HCT116 (cell line): ENCODE measurements around the gene SPPL2B. TPM values are rescaled to one million over a fixed set of nuclear protein-coding genes. Genes with fewer than 3 reads are reported as not detected.

Source experiments
- ATAC-seq: fragments of 200-7000 bp; cut with Tn5 transposase; 2 replicates; pipeline ENCODE4 v1.9.1; 2020; ENCODE audit warnings: mild to moderate bottlenecking, moderate library complexity
- BruUV-seq: library from RNA; stranded (reverse); fragments of 400-500 nt; replicated peaks from 2 replicates; lab custom pipeline; 2021; lab: Mats Ljungman, UMichigan
- CTCF ChIA-PET: fragments of 300-600 bp; sonication (Branson Sonifier 250); formaldehyde crosslinking; loops from one replicate; lab custom pipeline; 2021; ENCODE audit warnings: antibody characterized with exemption; lab: Charles Lee
- POLR2A ChIA-PET: fragments of 300-600, 350-600 bp; sonication (Branson Sonifier 250); formaldehyde crosslinking; loops from one replicate; lab custom pipeline; 2021; ENCODE audit warnings: antibody characterized with exemption; lab: Charles Lee
- RAD21 ChIA-PET, 2 experiments: fragments of 300-600 bp; sonication (Branson Sonifier 250); formaldehyde crosslinking; loops; one replicate each; lab custom pipeline; 2023; ENCODE audit warnings: low total read pairs in 2 of 2; ENCODE audit not compliant: uncharacterized antibody in 2 of 2, unreplicated experiment in 2 of 2, low non-redundant PET in 1 of 2; lab: Charles Lee
- DNase-seq: peaks from one replicate; pipeline ENCODE4 v3.0.0-alpha.2; 2010; ENCODE audit warnings: low read depth, low spot score
- H2AFZ ChIP-seq: fragments of 200-600 bp; shearing (Covaris generic), sonication (generic); 2 replicates; pipeline ENCODE4 v1.6.1; 2017; ENCODE audit warnings: low read depth, mixed run types, mixed read lengths, antibody characterized with exemption, low read length; ENCODE audit not compliant: poor library complexity, severe bottlenecking
- H3K27ac ChIP-seq: 2 replicates; pipeline ENCODE4 v1.5.1; 2012; ENCODE audit warnings: low read depth, low read length
- H3K27me3 ChIP-seq: fragments of 200-600 bp; sonication (generic); 2 replicates; pipeline ENCODE4 v1.6.1; 2016; ENCODE audit warnings: mixed run types, low read length, mixed read lengths; ENCODE audit not compliant: insufficient read depth
- H3K36me3 ChIP-seq, 2 experiments: fragments of 200-500 bp in 1 of 2; fragments of 200-600 bp in 1 of 2; sonication (Bioruptor generic) in 1 of 2; sonication (generic) in 1 of 2; 2 replicates each; pipeline versions ENCODE4 v1.5.1 to v1.6.1; 2014 to 2016; ENCODE audit warnings: low read length in 2 of 2, inconsistent platforms in 1 of 2, mixed read lengths in 1 of 2, mixed run types in 1 of 2; ENCODE audit not compliant: insufficient read depth in 2 of 2, control insufficient read depth in 1 of 2
- H3K4me1 ChIP-seq, 2 experiments: fragments of 200-600 bp in 1 of 2; sonication (generic) in 1 of 2; 2 replicates each; pipeline versions ENCODE4 v1.5.1 to v1.6.1; 2012 to 2017; ENCODE audit warnings: low read length in 2 of 2, inconsistent platforms in 1 of 2, mild to moderate bottlenecking in 1 of 2, mixed read lengths in 1 of 2, mixed run types in 1 of 2, moderate library complexity in 1 of 2; ENCODE audit not compliant: insufficient read depth in 2 of 2, control insufficient read depth in 1 of 2
- H3K4me2 ChIP-seq: fragments of 200-600 bp; sonication (generic); 2 replicates; pipeline ENCODE4 v1.6.1; 2017; ENCODE audit warnings: mixed run types, low read length, mixed read lengths
- H3K4me3 ChIP-seq, 2 experiments: fragments of 200-600 bp in 1 of 2; sonication (generic) in 1 of 2; replicated peaks in 1 of 2; 2 replicates each; pipeline ENCODE4 v1.5.1; 2011 to 2016; ENCODE audit warnings: low read length in 2 of 2, control low read depth in 1 of 2, low read depth in 1 of 2, mild to moderate bottlenecking in 1 of 2, mixed read lengths in 1 of 2, mixed run types in 1 of 2
- H3K79me2 ChIP-seq: fragments of 200-600 bp; sonication (generic); 2 replicates; pipeline ENCODE4 v1.6.1; 2017; ENCODE audit warnings: mild to moderate bottlenecking, mixed run types, low read length, moderate library complexity, mixed read lengths; ENCODE audit not compliant: insufficient read depth
- H3K9ac ChIP-seq: fragments of 200-600 bp; sonication (generic); 2 replicates; pipeline ENCODE4 v1.6.1; 2016; ENCODE audit warnings: low read length, mixed read lengths
- H3K9me2 ChIP-seq: fragments of 200-600 bp; sonication (generic), shearing (Covaris generic); 2 replicates; pipeline ENCODE4 v1.6.1; 2017; ENCODE audit warnings: mixed run types, mild to moderate bottlenecking, moderate library complexity; ENCODE audit not compliant: insufficient read depth
- H3K9me3 ChIP-seq, 2 experiments: fragments of 200-500 bp in 1 of 2; fragments of 200-600 bp in 1 of 2; sonication (Bioruptor generic) in 1 of 2; sonication (generic) in 1 of 2; 2 replicates each; pipeline ENCODE4 v1.6.1; 2014 to 2017; ENCODE audit warnings: low read length in 2 of 2, mixed read lengths in 2 of 2, inconsistent platforms in 1 of 2, low read depth in 1 of 2, mild to moderate bottlenecking in 1 of 2, mixed run types in 1 of 2, moderate library complexity in 1 of 2; ENCODE audit not compliant: control insufficient read depth in 1 of 2, insufficient read depth in 1 of 2
- H4K20me1 ChIP-seq: fragments of 200-600 bp; sonication (generic), shearing (Covaris generic); 2 replicates; pipeline ENCODE4 v1.6.1; 2017; ENCODE audit warnings: mixed run types, mild to moderate bottlenecking, moderate library complexity; ENCODE audit not compliant: insufficient read depth
- ELF1 ChIP-seq: IDR thresholded peaks from 2 replicates; pipeline ENCODE4 v1.6.1; 2012; ENCODE audit warnings: low read depth, borderline replicate concordance
- EZH2phosphoT487 ChIP-seq: fragments of 200-600 bp; IDR thresholded peaks from 2 replicates; pipeline ENCODE4 v1.6.1; 2018; ENCODE audit warnings: antibody characterized with exemption, borderline replicate concordance
- POLR2AphosphoS5 ChIP-seq: IDR thresholded peaks from 2 replicates; pipeline ENCODE4 v1.6.1; 2011; ENCODE audit warnings: mild to moderate bottlenecking, low read depth, low read length, moderate library complexity
- SIN3A ChIP-seq: IDR thresholded peaks from 2 replicates; pipeline ENCODE4 v1.6.1; 2012; ENCODE audit warnings: low read depth
- SP1 ChIP-seq: IDR thresholded peaks from 2 replicates; pipeline ENCODE4 v1.6.1; 2012; ENCODE audit warnings: low read depth
- SRF ChIP-seq: IDR thresholded peaks from 2 replicates; pipeline ENCODE4 v1.6.1; 2012; ENCODE audit warnings: low read depth
- TCF7L2 ChIP-seq: IDR thresholded peaks from 2 replicates; pipeline ENCODE4 v1.7.0; 2011; ENCODE audit warnings: borderline replicate concordance, inconsistent platforms; ENCODE audit not compliant: insufficient read depth, insufficient read length; ENCODE audit errors: extremely low read depth
- YY1 ChIP-seq: IDR thresholded peaks from 2 replicates; pipeline ENCODE4 v1.6.1; 2011; ENCODE audit warnings: low read length, low read depth, moderate library complexity, mild to moderate bottlenecking; ENCODE audit not compliant: insufficient replicate concordance; ENCODE audit errors: extremely low read depth
- ZFX ChIP-seq: fragments of 450-650 bp; IDR thresholded peaks from 2 replicates; pipeline ENCODE4 v1.6.1; 2017
- intact Hi-C: fragments of 100-400 bp; cut with micrococcal nuclease; formaldehyde crosslinking; loops from 2 replicates; pipeline ENCODE4 v1.10.0; 2022
- total RNA-seq: library from RNA; stranded (reverse); gene quantifications from one replicate; pipeline ENCODE4 v1.2.1, GENCODE V29; 2021; ENCODE audit not compliant: unreplicated experiment
- TF ChIP-seq, protein P1 (sequence below): IDR thresholded peaks from 2 replicates; pipeline ENCODE4 v1.6.1; 2011; ENCODE audit warnings: mild to moderate bottlenecking, low read length, moderate library complexity; ENCODE audit not compliant: insufficient replicate concordance; ENCODE audit errors: extremely low read depth
- TF ChIP-seq, protein P2 (sequence below): IDR thresholded peaks from 2 replicates; pipeline ENCODE4 v1.6.1; 2012; ENCODE audit warnings: low read depth
- TF ChIP-seq, protein P3 (sequence below): IDR thresholded peaks from 2 replicates; pipeline ENCODE4 v1.6.1; 2012
- TF ChIP-seq, protein P4 (sequence below): IDR thresholded peaks from 2 replicates; pipeline ENCODE4 v1.6.1; 2012

SPPL2B gene
- total RNA-seq, 1 experiment from 2014 or later = 83.1 TPM

DNA sequence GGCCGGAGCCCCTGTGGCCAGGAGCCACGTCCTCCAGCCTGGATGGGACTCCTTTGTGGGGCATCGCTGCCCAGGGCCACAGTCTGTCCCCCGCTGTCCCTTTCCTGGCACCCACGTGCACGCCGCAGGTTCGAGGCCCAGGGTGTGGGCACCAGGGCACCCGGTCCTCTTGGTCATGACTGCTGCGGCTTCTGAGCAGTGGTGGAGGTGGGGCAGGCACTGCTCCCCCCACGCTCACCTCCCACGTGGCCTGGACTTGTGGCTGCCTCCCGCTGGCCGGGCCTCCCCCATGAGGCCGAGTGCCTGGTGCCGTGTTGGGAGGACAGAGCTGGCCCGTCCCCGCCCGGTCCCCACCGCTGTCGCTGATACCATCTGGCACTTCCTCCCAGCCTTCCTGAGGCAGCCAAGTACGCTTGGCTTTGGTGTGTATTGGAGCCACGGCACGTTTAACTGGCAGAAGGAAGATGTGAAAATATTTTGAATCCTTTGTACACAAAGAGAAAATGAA, 12.8 kb downstream of the SPPL2B start:
- DNase-seq = no peak
- CTCF ChIA-PET = no interaction called here
- no peak overlapping the region for H3K27ac ChIP-seq
- no TSS peak for BruUV-seq
- H3K4me1 ChIP-seq = peaks cover 5 to 8% of the 10 kb centered on the region in 2 experiments; a peak in 3 of 4 replicates
- H3K9me3 ChIP-seq = peaks cover 0 to 2% of the 10 kb centered on the region in 2 experiments; a peak in 1 of 4 replicates
- no peaks in the 10 kb centered on the region for H3K36me3 ChIP-seq
- no peak overlapping the region for H3K4me3 ChIP-seq
- no peaks in the 10 kb centered on the region for H4K20me1 ChIP-seq
- no peaks in the 10 kb centered on the region for H3K27me3 ChIP-seq
- no peak overlapping the region for H3K4me2 ChIP-seq
- peaks cover 12% of the 10 kb centered on the region; the same call in 1 of the 2 replicates for H3K79me2 ChIP-seq
- H2AFZ ChIP-seq = no peak overlapping the region
- intact Hi-C loops = no loop called here
- no peak overlapping the region for H3K9ac ChIP-seq
- no peak for ATAC-seq
- POLR2A ChIA-PET = no interaction called here
- RAD21 ChIA-PET = no interaction called here
- H3K9me2 ChIP-seq = no peaks in the 10 kb centered on the region
- no peak for TF ChIP-seq SIN3A
- TF ChIP-seq, protein P1, sequence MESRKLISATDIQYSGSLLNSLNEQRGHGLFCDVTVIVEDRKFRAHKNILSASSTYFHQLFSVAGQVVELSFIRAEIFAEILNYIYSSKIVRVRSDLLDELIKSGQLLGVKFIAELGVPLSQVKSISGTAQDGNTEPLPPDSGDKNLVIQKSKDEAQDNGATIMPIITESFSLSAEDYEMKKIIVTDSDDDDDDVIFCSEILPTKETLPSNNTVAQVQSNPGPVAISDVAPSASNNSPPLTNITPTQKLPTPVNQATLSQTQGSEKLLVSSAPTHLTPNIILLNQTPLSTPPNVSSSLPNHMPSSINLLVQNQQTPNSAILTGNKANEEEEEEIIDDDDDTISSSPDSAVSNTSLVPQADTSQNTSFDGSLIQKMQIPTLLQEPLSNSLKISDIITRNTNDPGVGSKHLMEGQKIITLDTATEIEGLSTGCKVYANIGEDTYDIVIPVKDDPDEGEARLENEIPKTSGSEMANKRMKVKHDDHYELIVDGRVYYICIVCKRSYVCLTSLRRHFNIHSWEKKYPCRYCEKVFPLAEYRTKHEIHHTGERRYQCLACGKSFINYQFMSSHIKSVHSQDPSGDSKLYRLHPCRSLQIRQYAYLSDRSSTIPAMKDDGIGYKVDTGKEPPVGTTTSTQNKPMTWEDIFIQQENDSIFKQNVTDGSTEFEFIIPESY = no peak
- TF ChIP-seq TCF7L2 = no peak
- no peak for TF ChIP-seq EZH2phosphoT487
- TF ChIP-seq POLR2AphosphoS5 = no peak
- TF ChIP-seq, protein P2, sequence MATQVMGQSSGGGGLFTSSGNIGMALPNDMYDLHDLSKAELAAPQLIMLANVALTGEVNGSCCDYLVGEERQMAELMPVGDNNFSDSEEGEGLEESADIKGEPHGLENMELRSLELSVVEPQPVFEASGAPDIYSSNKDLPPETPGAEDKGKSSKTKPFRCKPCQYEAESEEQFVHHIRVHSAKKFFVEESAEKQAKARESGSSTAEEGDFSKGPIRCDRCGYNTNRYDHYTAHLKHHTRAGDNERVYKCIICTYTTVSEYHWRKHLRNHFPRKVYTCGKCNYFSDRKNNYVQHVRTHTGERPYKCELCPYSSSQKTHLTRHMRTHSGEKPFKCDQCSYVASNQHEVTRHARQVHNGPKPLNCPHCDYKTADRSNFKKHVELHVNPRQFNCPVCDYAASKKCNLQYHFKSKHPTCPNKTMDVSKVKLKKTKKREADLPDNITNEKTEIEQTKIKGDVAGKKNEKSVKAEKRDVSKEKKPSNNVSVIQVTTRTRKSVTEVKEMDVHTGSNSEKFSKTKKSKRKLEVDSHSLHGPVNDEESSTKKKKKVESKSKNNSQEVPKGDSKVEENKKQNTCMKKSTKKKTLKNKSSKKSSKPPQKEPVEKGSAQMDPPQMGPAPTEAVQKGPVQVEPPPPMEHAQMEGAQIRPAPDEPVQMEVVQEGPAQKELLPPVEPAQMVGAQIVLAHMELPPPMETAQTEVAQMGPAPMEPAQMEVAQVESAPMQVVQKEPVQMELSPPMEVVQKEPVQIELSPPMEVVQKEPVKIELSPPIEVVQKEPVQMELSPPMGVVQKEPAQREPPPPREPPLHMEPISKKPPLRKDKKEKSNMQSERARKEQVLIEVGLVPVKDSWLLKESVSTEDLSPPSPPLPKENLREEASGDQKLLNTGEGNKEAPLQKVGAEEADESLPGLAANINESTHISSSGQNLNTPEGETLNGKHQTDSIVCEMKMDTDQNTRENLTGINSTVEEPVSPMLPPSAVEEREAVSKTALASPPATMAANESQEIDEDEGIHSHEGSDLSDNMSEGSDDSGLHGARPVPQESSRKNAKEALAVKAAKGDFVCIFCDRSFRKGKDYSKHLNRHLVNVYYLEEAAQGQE = no peak
- no peak for TF ChIP-seq ELF1
- TF ChIP-seq, protein P3, sequence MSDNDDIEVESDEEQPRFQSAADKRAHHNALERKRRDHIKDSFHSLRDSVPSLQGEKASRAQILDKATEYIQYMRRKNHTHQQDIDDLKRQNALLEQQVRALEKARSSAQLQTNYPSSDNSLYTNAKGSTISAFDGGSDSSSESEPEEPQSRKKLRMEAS = no peak
- TF ChIP-seq ZFX = no peak
- TF ChIP-seq, protein P4, sequence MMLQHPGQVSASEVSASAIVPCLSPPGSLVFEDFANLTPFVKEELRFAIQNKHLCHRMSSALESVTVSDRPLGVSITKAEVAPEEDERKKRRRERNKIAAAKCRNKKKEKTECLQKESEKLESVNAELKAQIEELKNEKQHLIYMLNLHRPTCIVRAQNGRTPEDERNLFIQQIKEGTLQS = no peak
- TF ChIP-seq YY1 = no peak
- no peak for TF ChIP-seq SRF
- TF ChIP-seq SP1 = no peak
